Measurements from ENCODE around the gene PLS3.

DNA sequence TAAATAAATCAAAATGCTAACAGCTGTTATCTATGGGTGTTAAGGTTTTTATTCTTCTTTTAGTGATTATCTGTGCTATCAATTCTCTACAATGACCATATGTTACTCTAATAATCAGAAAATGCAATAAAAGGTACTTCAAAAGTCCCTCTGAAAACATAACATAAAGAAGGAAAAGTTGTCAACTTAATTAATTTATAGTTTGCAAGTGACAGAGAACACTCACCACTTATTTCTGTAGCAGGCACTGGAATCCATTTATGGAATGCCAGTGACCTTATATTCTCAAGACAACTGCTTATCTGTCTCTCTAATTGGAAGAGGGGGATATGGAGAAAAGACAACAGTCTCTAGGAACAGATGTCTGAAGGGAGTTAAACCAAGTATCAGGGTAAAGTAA is 25.6 kb upstream of the PLS3 start:
- no peak for TF ChIP-seq POLR2A (IDR thresholded peaks at IDR 0.05)
- no peak for TF ChIP-seq POLR2AphosphoS5 (IDR thresholded peaks at IDR 0.05)
- TF ChIP-seq, protein P1, sequence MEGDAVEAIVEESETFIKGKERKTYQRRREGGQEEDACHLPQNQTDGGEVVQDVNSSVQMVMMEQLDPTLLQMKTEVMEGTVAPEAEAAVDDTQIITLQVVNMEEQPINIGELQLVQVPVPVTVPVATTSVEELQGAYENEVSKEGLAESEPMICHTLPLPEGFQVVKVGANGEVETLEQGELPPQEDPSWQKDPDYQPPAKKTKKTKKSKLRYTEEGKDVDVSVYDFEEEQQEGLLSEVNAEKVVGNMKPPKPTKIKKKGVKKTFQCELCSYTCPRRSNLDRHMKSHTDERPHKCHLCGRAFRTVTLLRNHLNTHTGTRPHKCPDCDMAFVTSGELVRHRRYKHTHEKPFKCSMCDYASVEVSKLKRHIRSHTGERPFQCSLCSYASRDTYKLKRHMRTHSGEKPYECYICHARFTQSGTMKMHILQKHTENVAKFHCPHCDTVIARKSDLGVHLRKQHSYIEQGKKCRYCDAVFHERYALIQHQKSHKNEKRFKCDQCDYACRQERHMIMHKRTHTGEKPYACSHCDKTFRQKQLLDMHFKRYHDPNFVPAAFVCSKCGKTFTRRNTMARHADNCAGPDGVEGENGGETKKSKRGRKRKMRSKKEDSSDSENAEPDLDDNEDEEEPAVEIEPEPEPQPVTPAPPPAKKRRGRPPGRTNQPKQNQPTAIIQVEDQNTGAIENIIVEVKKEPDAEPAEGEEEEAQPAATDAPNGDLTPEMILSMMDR (IDR thresholded peaks at IDR 0.05) = no peak
- no peak for TF ChIP-seq EP300 (IDR thresholded peaks at IDR 0.05; ENCODE audit: low read depth)

Data from transverse colon (tissue), 4 donors.